Liver (tissue), 9 donors: ENCODE measurements around the gene ARHGAP19. TPM values are rescaled to one million over a fixed set of nuclear protein-coding genes. Genes with fewer than 3 reads are reported as not detected.

ENCODE experiments used
- DNase-seq: peaks from one replicate; pipeline ENCODE4 v3.0.0-alpha.2; 2017; ENCODE audit warnings: low spot score
- H3K27ac ChIP-seq, 2 donors: one replicate each; pipeline ENCODE4 v1.7.0; 2013; ENCODE audit warnings: inconsistent platforms in 2 of 2, low read length in 2 of 2, control low read depth in 1 of 2, low read depth in 1 of 2, mild to moderate bottlenecking in 1 of 2
- H3K27me3 ChIP-seq, 4 donors: one replicate each; pipeline versions ENCODE4 v1.6.1 to v1.7.0; 2013; ENCODE audit warnings: low read length in 3 of 4, inconsistent platforms in 1 of 4, mild to moderate bottlenecking in 1 of 4, moderate library complexity in 1 of 4; ENCODE audit not compliant: control insufficient read depth in 4 of 4, insufficient read depth in 4 of 4
- H3K36me3 ChIP-seq, 4 donors: one replicate each; pipeline versions ENCODE4 v1.6.1 to v1.7.0; 2013; ENCODE audit warnings: low read length in 3 of 4, mild to moderate bottlenecking in 3 of 4, low read depth in 1 of 4, moderate library complexity in 1 of 4; ENCODE audit not compliant: control insufficient read depth in 4 of 4, insufficient read depth in 3 of 4
- H3K4me1 ChIP-seq, 4 donors: one replicate each; pipeline versions ENCODE4 v1.6.1 to v1.7.0; 2013; ENCODE audit warnings: low read length in 3 of 4, mild to moderate bottlenecking in 3 of 4, moderate library complexity in 1 of 4; ENCODE audit not compliant: control insufficient read depth in 4 of 4, insufficient read depth in 4 of 4
- H3K4me3 ChIP-seq, 3 donors: one replicate each; pipeline versions ENCODE4 v1.6.1 to v1.7.0; 2013; ENCODE audit warnings: low read length in 3 of 3, control low read depth in 1 of 3, low read depth in 1 of 3, mild to moderate bottlenecking in 1 of 3
- H3K9ac ChIP-seq, 2 donors: one replicate each; pipeline ENCODE4 v1.7.0; 2013; ENCODE audit warnings: low read length in 2 of 2, mild to moderate bottlenecking in 2 of 2, moderate library complexity in 2 of 2, control low read depth in 1 of 2, low read depth in 1 of 2
- H3K9me3 ChIP-seq, 4 donors: one replicate each; pipeline versions ENCODE4 v1.6.1 to v1.7.0; 2013; ENCODE audit warnings: low read length in 3 of 4; ENCODE audit not compliant: control insufficient read depth in 4 of 4
- ATF3 ChIP-seq: IDR thresholded peaks from 2 replicates; pipeline ENCODE4 v1.6.1; 2016; ENCODE audit warnings: antibody characterized with exemption
- CTCF ChIP-seq: fragments of 150-350 bp; IDR thresholded peaks from 2 replicates; pipeline ENCODE4 v1.5.1; 2017; ENCODE audit warnings: improper control_type of control experiment, low read depth, low read length; ENCODE audit not compliant: missing input control
- EGR1 ChIP-seq, 2 donors: IDR thresholded peaks; 2 replicates each; pipeline ENCODE4 v1.6.1; 2016 to 2018; ENCODE audit warnings: antibody characterized with exemption in 2 of 2, low read depth in 2 of 2
- FOXA1 ChIP-seq: IDR thresholded peaks from 2 replicates; pipeline ENCODE4 v1.6.1; 2016; ENCODE audit warnings: antibody characterized with exemption
- FOXA2 ChIP-seq: IDR thresholded peaks from 2 replicates; pipeline ENCODE4 v1.6.1; 2016; ENCODE audit warnings: antibody characterized with exemption
- GABPA ChIP-seq, 2 donors: IDR thresholded peaks in 1 of 2; conservative IDR thresholded peaks in 1 of 2; 2 replicates each; pipeline ENCODE4 v1.6.1; 2016; ENCODE audit warnings: antibody characterized with exemption in 2 of 2, mild to moderate bottlenecking in 1 of 2, moderate library complexity in 1 of 2
- HNF4A ChIP-seq, 2 donors: conservative IDR thresholded peaks; 2 replicates each; pipeline ENCODE4 v1.6.1; 2016; ENCODE audit warnings: antibody characterized with exemption in 2 of 2, mild to moderate bottlenecking in 2 of 2
- HNF4G ChIP-seq: IDR thresholded peaks from 2 replicates; pipeline ENCODE4 v1.6.1; 2016; ENCODE audit warnings: antibody characterized with exemption
- JUND ChIP-seq, 2 donors: IDR thresholded peaks; 2 replicates each; pipeline ENCODE4 v1.6.1; 2016; ENCODE audit warnings: antibody characterized with exemption in 2 of 2
- MAX ChIP-seq: IDR thresholded peaks from 2 replicates; pipeline ENCODE4 v1.6.1; 2016; ENCODE audit warnings: antibody characterized with exemption
- NR2F2 ChIP-seq: IDR thresholded peaks from 2 replicates; pipeline ENCODE4 v1.6.1; 2016; ENCODE audit warnings: antibody characterized with exemption
- RAD21 ChIP-seq, 2 donors: IDR thresholded peaks; 2 replicates each; pipeline ENCODE4 v1.6.1; 2016; ENCODE audit warnings: antibody characterized with exemption in 2 of 2, mild to moderate bottlenecking in 2 of 2
- REST ChIP-seq: IDR thresholded peaks from 2 replicates; pipeline ENCODE4 v1.6.1; 2016; ENCODE audit warnings: antibody characterized with exemption, mild to moderate bottlenecking
- RXRA ChIP-seq, 2 donors: IDR thresholded peaks; 2 replicates each; pipeline ENCODE4 v1.6.1; 2017 to 2018; ENCODE audit warnings: antibody characterized with exemption in 2 of 2, mild to moderate bottlenecking in 1 of 2
- SP1 ChIP-seq: IDR thresholded peaks from 2 replicates; pipeline ENCODE4 v1.6.1; 2018; ENCODE audit warnings: antibody characterized with exemption, mild to moderate bottlenecking
- TAF1 ChIP-seq: conservative IDR thresholded peaks from 2 replicates; pipeline ENCODE4 v1.6.1; 2016; ENCODE audit warnings: antibody characterized with exemption, mild to moderate bottlenecking
- YY1 ChIP-seq: IDR thresholded peaks from 2 replicates; pipeline ENCODE4 v1.6.1; 2016; ENCODE audit warnings: antibody characterized with exemption, mild to moderate bottlenecking
- ZBTB33 ChIP-seq: IDR thresholded peaks from 2 replicates; pipeline ENCODE4 v1.6.1; 2016; ENCODE audit warnings: antibody characterized with exemption
- WGBS: extraction: QIAGEN DNeasy Blood & Tissue Kit; methylation state at CpG from one replicate; pipeline ENCODE4 v1.1.7; 2013; 5-methylcytosine and 5-hydroxymethylcytosine counted together
- polyA plus RNA-seq, 2 donors: library from polyadenylated mRNA; stranded (reverse) in 1 of 2; unstranded in 1 of 2; fragments of 200-250 nt in 1 of 2; fragments of >200 nt in 1 of 2; fragmentation: Nextera tagmentation in 1 of 2; extraction: Ambion mirVana in 1 of 2; gene quantifications; one replicate each; pipeline versions ENCODE4 v1.2.1 to v1.2.3, GENCODE V29; 2013 to 2015
- total RNA-seq, 2 donors: library from RNA; depleted of rRNA; stranded (reverse); fragments of >200 nt; gene quantifications; one replicate each; pipeline ENCODE4 v1.2.3, GENCODE V29; 2014
- donor health status: healthy.
- donor health status: healthy.
- donor health status: healthy.
- donor health status: healthy.
- donor health status: healthy.

The ARHGAP19 gene
- total and polyA plus RNA-seq, 4 donors: 1.6 to 23.4 (median 3.6) TPM

- peak; percentile 81 for TF ChIP-seq REST
- no peak for TF ChIP-seq HNF4G
- no peak for TF ChIP-seq GABPA (IDR thresholded peaks at IDR 0.05 in 1 of 2, conservative IDR thresholded peaks at IDR 0.05 in 1 of 2)
- TF ChIP-seq JUND (IDR thresholded peaks at IDR 0.05): peak; percentile 34 to 86
- peak; percentile 19 to 63 for TF ChIP-seq EGR1 (IDR thresholded peaks at IDR 0.05; ENCODE audit: low read depth in 2 of 2)
- TF ChIP-seq TAF1: no peak
These were observed 36.4 kb upstream of the ARHGAP19 start (continued) for GRCh38 chr10:97328646-97329453.

GRCh38 chr10:97327348-97328294 lies 35.2 kb upstream of the ARHGAP19 start:
- H3K27ac ChIP-seq: peak overlapping the region; percentile 81 to 95

More at GRCh38 chr10:97327348-97328294, 35.2 kb upstream of the ARHGAP19 start:
- WGBS: 26% methylated on average over 7 of the region's 7 CpGs
- Histone ChIP-seq H3K9ac (peak overlapping the region in 1 of 2 donors; percentile 59), H3K4me3 (no peak overlapping the region), H3K9me3 (no peaks in the 10 kb centered on the region), H3K27me3 (no peaks in the 10 kb centered on the region), H3K4me1 (peaks cover 17 to 59% (median 43%) of the 10 kb centered on the region in 4 donors), H3K36me3 (no peaks in the 10 kb centered on the region)
- DNase-seq: no peak
- TF ChIP-seq MAX: peak; percentile 66
- peak; percentile 86 for TF ChIP-seq FOXA1
- peak; percentile 46 for TF ChIP-seq REST
- peak; percentile 82 for TF ChIP-seq FOXA2
- peak; percentile 63 for TF ChIP-seq ZBTB33
- TF ChIP-seq RXRA (IDR thresholded peaks at IDR 0.05): peak; percentile 83
- no peak for TF ChIP-seq TAF1
- peak; percentile 12 to 52 for TF ChIP-seq RAD21 (IDR thresholded peaks at IDR 0.05)
- TF ChIP-seq GABPA (IDR thresholded peaks at IDR 0.05 in 1 of 2, conservative IDR thresholded peaks at IDR 0.05 in 1 of 2): no peak
- peak; percentile 37 for TF ChIP-seq NR2F2
- peak; percentile 71 for TF ChIP-seq YY1
- peak; percentile 61 to 64 for TF ChIP-seq HNF4A (conservative IDR thresholded peaks at IDR 0.05)
- TF ChIP-seq JUND (IDR thresholded peaks at IDR 0.05): peak; percentile 65 to 78
- TF ChIP-seq CTCF: no peak
- peak in 1 of 2 donors; percentile 41 for TF ChIP-seq EGR1 (IDR thresholded peaks at IDR 0.05; ENCODE audit: low read depth in 2 of 2)
- peak; percentile 84 for TF ChIP-seq SP1
- TF ChIP-seq ATF3: peak; percentile 72
- no peak for TF ChIP-seq HNF4G
